ENCODE measurements around the gene MLLT10. TPM values are rescaled to one million over a fixed set of nuclear protein-coding genes. Genes with fewer than 3 reads are reported as not detected.
"Not testable (repeated sequence)": the region's sequence is repeated elsewhere in the genome, so short reads cannot be mapped to it uniquely, and the experiment has no call there.

MLLT10 gene
- total and polyA plus RNA-seq, 9 donors = 23.6 to 55.1 (median 36.8) TPM

GRCh38 chr10:21572578-21572977 is 38.5 kb downstream of the MLLT10 start:
- Histone ChIP-seq H3K9me3 (no peaks in the 10 kb centered on the region), H3K4me3 (no peak overlapping the region), H3K4me1 (ENCODE audit: insufficient read depth) (peaks cover 15% of the 10 kb centered on the region), H3K27ac (no peak overlapping the region), H3K27me3 (no peaks in the 10 kb centered on the region), H3K36me3 (no peaks in the 10 kb centered on the region)
- intact Hi-C loops (cut with DNase I) = no loop called here
- TF ChIP-seq POLR2A (IDR thresholded peaks at IDR 0.05) (no peak), EP300 (IDR thresholded peaks at IDR 0.05) (no peak)
- TF ChIP-seq, protein P1, sequence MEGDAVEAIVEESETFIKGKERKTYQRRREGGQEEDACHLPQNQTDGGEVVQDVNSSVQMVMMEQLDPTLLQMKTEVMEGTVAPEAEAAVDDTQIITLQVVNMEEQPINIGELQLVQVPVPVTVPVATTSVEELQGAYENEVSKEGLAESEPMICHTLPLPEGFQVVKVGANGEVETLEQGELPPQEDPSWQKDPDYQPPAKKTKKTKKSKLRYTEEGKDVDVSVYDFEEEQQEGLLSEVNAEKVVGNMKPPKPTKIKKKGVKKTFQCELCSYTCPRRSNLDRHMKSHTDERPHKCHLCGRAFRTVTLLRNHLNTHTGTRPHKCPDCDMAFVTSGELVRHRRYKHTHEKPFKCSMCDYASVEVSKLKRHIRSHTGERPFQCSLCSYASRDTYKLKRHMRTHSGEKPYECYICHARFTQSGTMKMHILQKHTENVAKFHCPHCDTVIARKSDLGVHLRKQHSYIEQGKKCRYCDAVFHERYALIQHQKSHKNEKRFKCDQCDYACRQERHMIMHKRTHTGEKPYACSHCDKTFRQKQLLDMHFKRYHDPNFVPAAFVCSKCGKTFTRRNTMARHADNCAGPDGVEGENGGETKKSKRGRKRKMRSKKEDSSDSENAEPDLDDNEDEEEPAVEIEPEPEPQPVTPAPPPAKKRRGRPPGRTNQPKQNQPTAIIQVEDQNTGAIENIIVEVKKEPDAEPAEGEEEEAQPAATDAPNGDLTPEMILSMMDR (IDR thresholded peaks at IDR 0.05) = no peak
- peak; percentile 36 to 65 (median 56) for DNase-seq
- 7 to 15% (median 8%) methylated on average over 3 of the region's 3 CpGs for WGBS, 3 donors

- DNase-seq; H3K9me3 ChIP-seq; H3K27ac ChIP-seq; H3K27me3 ChIP-seq; intact Hi-C loops (cut with DNase I); H3K36me3 ChIP-seq; H3K4me3 ChIP-seq: not testable (repeated sequence)
- WGBS, 3 donors = 91 to 93% (median 92%) methylated on average over 2 of the region's 2 CpGs
- H3K4me1 ChIP-seq (ENCODE audit: insufficient read depth) = peaks cover 13% of the 10 kb centered on the region
Observed at GRCh38 chr10:21574514-21574913, 40.5 kb downstream of the MLLT10 start.

GRCh38 chr10:21579291-21579690 is 45.3 kb downstream of the MLLT10 start:
- Histone ChIP-seq H3K4me1 (ENCODE audit: insufficient read depth) (no peaks in the 10 kb centered on the region), H3K9me3 (no peaks in the 10 kb centered on the region), H3K27ac (no peak overlapping the region), H3K36me3 (no peaks in the 10 kb centered on the region), H3K4me3 (no peak overlapping the region), H3K27me3 (no peaks in the 10 kb centered on the region)
- WGBS, 3 donors = 91 to 93% (median 91%) methylated on average over 5 of the region's 5 CpGs
- no peak for DNase-seq
- TF ChIP-seq EP300 (IDR thresholded peaks at IDR 0.05) = no peak
- intact Hi-C loops (cut with DNase I) = no loop called here

GRCh38 chr10:21581421-21581834 is 47.4 kb downstream of the MLLT10 start:
- intact Hi-C loops (cut with DNase I) = not testable (repeated sequence)

DNA sequence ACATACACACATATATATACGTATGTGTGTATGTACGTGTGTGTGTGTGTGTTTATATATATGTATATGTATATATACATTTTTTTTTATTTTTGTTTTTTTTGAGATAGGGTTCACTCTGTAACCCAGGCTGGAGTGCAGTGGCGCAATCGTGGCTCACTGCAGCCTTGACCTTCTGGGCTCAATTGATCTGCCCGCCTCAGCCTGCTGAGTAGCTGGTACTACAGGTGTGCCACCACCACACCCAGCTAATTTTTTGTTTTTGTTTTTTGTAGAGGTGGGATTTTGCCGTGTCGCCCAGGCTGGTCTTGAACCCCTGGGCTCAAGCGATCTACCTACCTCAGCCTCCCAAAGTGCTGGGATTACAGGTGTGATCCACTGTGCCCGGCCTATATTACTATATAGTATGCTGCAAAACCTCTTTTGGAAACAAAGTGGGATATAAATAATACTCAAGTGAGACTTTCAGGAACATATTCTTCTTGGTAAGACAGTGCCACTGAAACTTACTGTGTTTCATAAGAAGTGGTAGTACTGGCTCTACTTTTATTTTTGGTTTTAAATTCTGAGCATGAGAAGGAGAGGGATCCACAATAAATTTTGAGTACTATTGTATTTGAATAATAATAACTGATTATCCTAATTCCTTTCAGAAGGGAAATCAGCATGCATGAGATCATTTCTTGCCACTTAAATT is 51.0 kb downstream of the MLLT10 start:
- Histone ChIP-seq H3K27ac (no peak overlapping the region), H3K4me3 (no peak overlapping the region), H3K9me3 (no peaks in the 10 kb centered on the region), H3K36me3 (no peaks in the 10 kb centered on the region), H3K27me3 (no peaks in the 10 kb centered on the region), H3K4me1 (ENCODE audit: insufficient read depth) (no peaks in the 10 kb centered on the region)
- 92 to 94% (median 93%) methylated on average over 9 of the region's 9 CpGs for WGBS, 3 donors
- DNase-seq = no peak
- no peak for TF ChIP-seq POLR2A (IDR thresholded peaks at IDR 0.05)
- no peak for TF ChIP-seq EP300 (IDR thresholded peaks at IDR 0.05)
- TF ChIP-seq, protein P1 (IDR thresholded peaks at IDR 0.05) = no peak
- intact Hi-C loops (cut with DNase I) = no loop called here

More at GRCh38 chr10:21581421-21581834, 47.4 kb downstream of the MLLT10 start:
- 81 to 90% (median 82%) methylated on average over 3 of the region's 3 CpGs for WGBS, 3 donors
- not testable (repeated sequence) for DNase-seq; H3K9me3 ChIP-seq; H3K4me1 ChIP-seq (ENCODE audit: insufficient read depth); H3K36me3 ChIP-seq; H3K27me3 ChIP-seq; H3K4me3 ChIP-seq; H3K27ac ChIP-seq

GRCh38 chr10:21587391-21587790 is 53.4 kb downstream of the MLLT10 start:
- Histone ChIP-seq H3K9me3 (no peaks in the 10 kb centered on the region), H3K4me3 (no peak overlapping the region), H3K4me1 (ENCODE audit: insufficient read depth) (peaks cover 1% of the 10 kb centered on the region), H3K36me3 (no peaks in the 10 kb centered on the region), H3K27me3 (no peaks in the 10 kb centered on the region), H3K27ac (no peak overlapping the region)
- no peak for DNase-seq
- intact Hi-C loops (cut with DNase I) = no loop called here
- TF ChIP-seq, protein P1 (IDR thresholded peaks at IDR 0.05) = no peak
- no peak for TF ChIP-seq POLR2A (IDR thresholded peaks at IDR 0.05)
- no peak for TF ChIP-seq EP300 (IDR thresholded peaks at IDR 0.05)

GRCh38 chr10:21588159-21588558 is 54.1 kb downstream of the MLLT10 start:
- intact Hi-C loops (cut with DNase I); H3K4me3 ChIP-seq; H3K27ac ChIP-seq; H3K4me1 ChIP-seq (ENCODE audit: insufficient read depth); H3K36me3 ChIP-seq; DNase-seq; H3K27me3 ChIP-seq; H3K9me3 ChIP-seq: not testable (repeated sequence)
- 90 to 91% (median 90%) methylated on average over 7 of the region's 7 CpGs for WGBS, 3 donors

Measured in ovary (tissue), 9 donors.